Renal cortical epithelial cell (primary cell): ENCODE results near the gene DNAJC27. TPM values are rescaled to one million over a fixed set of nuclear protein-coding genes. Genes with fewer than 3 reads are reported as not detected.

Source experiments
- DNase-seq: peaks from one replicate; pipeline ENCODE4 v3.0.0-alpha.2; 2011; ENCODE audit warnings: low read depth
- total RNA-seq: library from RNA; depleted of rRNA; stranded (reverse); fragments of >200 nt; gene quantifications from 2 replicates; pipeline ENCODE4 v1.2.3, GENCODE V29; 2014

The DNAJC27 gene
- total RNA-seq, 1 donor from 2014 or later: 10.5 TPM

GRCh38 chr2:24970483-24971285 is 1.1 kb downstream of the DNAJC27 start:
- DNase-seq: peak; percentile 42

- DNase-seq: no peak
Measured at GRCh38 chr2:24969784-24970183, 2.0 kb downstream of the DNAJC27 start.

DNA sequence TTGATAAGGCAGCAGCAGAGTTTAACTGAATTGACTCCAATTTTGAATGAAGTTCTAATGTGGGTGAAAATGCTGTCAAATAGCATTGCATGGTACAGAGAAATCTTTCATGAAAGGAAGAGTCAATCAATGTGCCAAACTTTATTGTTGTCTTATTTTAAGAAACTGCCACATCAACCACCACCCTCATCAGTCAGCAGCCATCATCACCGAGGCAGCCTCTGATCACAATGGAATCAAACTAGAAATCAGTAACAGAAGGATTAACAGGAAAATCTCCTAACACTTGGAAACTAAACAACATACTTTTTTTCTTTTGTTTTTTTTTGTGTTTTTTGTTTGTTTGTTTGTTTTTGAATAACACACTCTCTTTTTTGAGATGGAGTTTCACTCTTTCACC is 9.9 kb downstream of the DNAJC27 start:
- no peak for DNase-seq

DNA sequence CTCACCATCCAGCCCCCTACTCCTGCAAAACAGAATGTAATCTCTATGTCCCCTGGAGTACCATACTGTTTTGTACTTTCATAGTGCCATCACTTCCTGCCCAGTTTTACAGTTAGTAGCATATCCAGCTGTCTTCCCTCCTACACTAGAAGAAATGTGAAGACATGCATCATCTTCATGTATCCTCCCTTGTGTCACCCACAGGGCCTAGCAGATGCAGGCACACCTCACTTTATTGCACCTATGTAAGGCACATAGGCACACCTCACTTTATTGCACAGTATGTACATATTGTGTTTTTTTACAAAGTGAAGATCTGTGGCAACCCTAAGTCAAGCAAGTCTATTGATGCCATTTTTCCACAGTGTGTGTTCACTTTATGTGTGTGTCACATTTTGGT is 12.0 kb downstream of the DNAJC27 start:
- no peak for DNase-seq

DNA sequence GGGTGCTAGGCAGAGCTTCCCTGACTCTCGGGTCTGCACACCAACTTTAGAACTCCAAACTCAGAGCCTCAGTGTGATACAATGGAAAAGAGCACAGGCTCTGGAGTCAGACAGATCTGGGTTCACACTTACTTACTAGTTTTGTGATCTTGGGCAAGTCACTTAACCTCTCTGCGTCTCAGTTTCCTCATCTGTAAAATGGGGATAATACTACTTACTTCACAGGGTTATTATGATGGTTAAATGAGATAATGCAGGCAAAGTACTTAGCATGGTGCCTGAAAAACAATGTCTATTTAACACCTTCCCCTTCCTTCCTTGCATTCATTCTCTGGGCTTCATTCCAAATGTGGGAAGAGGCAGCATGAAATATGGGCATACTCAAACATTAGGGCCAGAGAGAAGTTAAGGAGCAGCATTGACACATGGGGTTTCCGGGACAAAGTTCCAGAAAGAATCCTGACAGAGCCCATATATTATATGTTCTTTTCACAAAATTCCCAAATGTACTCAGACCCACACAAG is 13.3 kb downstream of the DNAJC27 start:
- DNase-seq: no peak

GRCh38 chr2:24957976-24958375 is 13.8 kb downstream of the DNAJC27 start:
- DNase-seq: no peak

DNA sequence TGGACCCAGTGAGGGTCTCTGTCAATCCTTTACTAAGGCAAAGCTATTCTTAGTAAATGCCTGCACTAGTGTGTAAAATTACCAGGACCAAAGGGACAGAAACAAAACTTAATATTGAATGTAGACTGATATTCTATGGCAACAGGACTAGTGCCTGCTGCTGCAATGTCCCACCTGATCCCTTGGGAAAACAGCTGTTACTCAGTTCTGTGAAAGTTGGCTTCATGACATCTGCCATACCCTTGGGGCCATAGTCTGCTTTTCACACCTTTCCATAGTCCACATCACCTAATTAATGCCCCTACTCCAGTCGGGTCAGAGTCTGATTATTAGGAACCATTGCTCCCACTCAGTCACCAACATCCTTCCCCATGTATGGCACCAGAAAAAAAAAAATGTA is 14.5 kb downstream of the DNAJC27 start:
- DNase-seq: no peak

DNA sequence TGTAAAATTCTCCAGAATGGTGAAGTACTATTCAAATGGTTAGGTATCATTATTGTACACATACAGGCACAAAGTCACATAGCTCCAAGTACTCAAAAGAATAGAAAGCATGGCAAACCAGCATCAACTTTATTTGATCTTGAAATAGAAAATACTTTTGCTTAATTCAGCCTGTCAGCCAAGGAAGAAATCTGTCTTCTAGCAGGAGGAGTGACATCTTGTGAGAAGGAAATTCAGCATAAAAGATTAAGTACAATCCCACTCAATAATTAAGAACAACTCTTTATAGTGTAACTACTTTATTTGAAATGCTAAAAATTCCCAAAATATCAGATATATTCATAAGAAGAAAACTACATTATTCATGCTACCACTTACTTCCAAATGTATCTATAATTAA is 15.8 kb downstream of the DNAJC27 start:
- no peak for DNase-seq

- no peak for DNase-seq
Measured at GRCh38 chr2:24955232-24955631, 16.5 kb downstream of the DNAJC27 start.

DNA sequence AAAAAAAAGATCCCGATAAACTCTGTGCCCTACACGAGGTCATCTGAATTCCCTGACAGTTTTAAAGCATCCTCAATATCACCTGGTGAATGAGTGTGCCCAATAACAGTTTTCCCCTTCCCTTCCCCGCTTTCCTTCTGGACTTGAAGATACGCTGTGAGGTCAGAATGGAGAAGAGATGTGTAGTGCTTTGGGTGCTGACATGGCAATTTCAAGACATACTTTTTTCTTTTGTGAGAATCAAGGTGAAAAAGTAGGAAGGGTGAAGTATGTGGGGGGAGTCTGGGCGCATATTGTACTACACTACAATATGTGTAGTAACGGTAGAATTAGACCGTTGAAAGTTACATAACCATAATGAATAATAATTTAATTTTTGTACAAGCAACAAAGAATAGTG is 21.7 kb downstream of the DNAJC27 start:
- DNase-seq: no peak

DNA sequence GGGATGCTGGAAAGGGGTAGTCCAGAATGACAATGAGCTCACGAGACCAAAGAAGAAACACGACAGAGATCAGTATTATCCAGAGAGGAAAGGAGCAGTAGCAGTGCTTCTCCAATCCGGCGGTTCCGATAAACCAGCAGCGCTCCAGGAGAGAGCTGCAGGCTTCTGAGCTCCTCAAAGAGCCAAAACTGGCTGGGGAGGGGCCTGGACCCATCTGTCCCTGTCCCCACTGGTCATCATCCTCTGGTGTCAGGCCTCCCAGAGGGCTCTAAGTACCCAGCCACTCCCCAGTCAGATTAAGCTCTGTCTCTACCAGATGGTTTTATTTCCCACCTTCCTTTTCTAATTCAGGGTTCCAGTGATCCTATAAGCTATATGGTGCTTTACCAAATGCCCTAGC is 23.2 kb downstream of the DNAJC27 start:
- DNase-seq: no peak

- no peak for DNase-seq
Measured at GRCh38 chr2:24947561-24948157, 24.1 kb downstream of the DNAJC27 start.

DNA sequence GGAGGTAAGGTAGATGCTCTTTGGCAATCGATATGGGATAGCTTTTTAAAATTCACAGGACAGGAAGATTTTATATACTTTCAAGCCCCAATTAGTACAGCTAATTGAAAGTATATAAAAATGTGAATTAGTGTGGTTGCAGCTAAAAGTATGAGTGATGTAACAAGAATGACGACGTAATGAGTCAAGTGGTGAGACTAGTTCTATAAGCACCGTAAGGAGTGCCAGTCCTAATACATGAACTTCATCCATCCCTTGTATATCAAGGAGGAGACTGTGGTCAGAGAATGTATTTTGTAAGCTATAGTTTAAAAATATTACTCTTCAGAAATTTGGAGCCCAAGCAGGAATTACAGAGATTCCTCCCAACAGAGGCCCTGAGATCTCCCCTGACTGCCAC is 25.8 kb downstream of the DNAJC27 start:
- DNase-seq: no peak

GRCh38 chr2:24943427-24944053 is 28.2 kb downstream of the DNAJC27 start:
- no peak for DNase-seq

DNA sequence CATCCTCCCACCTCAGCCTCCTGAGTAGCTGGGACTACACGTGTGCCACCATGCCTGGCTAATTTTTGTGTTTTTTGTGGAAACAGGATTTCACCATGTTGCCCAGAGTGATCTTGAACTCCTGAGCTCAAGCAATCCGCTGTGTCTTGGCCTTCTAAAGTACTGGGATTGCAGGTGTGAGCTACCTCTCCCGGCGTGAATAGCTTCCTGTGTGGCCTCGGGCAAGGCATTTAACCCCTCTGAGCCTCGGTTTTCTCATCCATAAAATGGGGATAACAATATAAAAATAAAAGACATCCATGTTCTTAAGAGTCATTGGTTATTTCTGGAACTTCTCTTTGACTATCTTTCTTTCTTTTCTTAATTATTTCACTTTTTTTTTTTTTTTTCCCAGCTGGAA is 32.4 kb downstream of the DNAJC27 start:
- no peak for DNase-seq

- no peak for DNase-seq
Measured at GRCh38 chr2:24937236-24937635, 34.5 kb downstream of the DNAJC27 start.

- no peak for DNase-seq
Measured at GRCh38 chr2:24935145-24935544, 36.6 kb downstream of the DNAJC27 start.

GRCh38 chr2:24932715-24933114 is 39.0 kb downstream of the DNAJC27 start:
- no peak for DNase-seq

DNA sequence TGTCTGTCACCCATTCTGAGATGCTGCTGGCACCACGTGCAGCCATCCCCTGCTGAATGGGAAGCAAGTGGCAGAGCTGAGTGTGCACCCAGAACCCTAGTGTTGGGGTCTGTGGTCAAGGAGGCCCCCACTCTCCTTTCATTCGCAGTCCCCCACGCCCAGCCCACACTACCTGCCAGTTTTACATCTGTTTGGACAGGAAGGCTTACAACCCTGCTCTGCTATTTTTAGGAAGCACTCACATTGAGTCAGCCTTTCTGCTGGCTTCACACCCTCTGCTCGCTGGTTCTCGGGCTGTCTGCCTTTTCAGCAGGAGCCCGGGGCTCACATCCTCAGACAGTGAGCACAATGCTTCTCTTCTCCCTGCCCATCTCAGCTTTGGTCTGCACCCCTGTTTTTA is 41.0 kb downstream of the DNAJC27 start:
- DNase-seq: no peak

- DNase-seq: no peak
Measured at GRCh38 chr2:24929230-24929629, 42.5 kb downstream of the DNAJC27 start.

GRCh38 chr2:24928036-24928435 is 43.7 kb downstream of the DNAJC27 start:
- no peak for DNase-seq

DNA sequence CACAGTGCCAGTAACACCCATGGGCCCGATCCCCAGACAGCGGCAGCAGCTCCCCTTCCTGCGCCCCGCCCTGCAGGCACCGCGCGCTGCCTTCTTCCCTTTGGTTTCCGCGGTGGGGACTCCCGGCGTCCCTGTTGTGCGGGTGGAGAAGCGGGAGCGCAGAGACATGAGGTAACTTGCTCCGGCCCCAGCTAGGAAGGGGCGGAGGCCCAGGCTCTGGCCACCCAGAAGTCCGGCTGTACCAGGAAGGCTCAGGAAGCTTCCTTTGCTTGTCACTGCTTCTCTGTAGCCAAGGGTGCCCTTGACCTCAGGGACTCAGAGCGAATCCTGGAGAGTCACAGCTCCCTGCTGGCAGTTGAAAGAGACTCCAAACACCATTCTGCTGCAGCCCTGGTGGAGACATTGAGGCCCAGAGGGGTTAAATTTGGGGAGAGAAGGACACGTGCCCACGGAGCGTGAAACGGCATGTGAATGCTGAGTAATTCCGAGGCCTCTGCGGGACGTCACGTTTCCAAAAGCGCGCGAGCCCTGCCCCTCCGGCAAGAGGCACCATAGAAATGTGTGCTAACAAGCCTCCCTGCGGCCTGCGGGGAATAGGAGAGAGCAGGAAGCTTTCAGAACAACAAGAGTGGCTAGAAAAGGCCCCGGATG is 45.0 kb downstream of the DNAJC27 start:
- DNase-seq: no peak
